HG02938 (cell line): ENCODE measurements around the gene TSHR.
A peak's percentile ranks its signal among the peaks of the same experiment; 100 is the strongest.
"Not testable (repeated sequence)": the region's sequence is repeated elsewhere in the genome, so short reads cannot be mapped to it uniquely, and the experiment has no call there.

Source experiments
- ATAC-seq: cut with Tn5 transposase; IDR thresholded peaks from one replicate; pipeline ENCODE4 v1.9.1; 2021; ENCODE audit warnings: mild to moderate bottlenecking, moderate library complexity; ENCODE audit not compliant: unreplicated experiment

The TSHR gene

DNA sequence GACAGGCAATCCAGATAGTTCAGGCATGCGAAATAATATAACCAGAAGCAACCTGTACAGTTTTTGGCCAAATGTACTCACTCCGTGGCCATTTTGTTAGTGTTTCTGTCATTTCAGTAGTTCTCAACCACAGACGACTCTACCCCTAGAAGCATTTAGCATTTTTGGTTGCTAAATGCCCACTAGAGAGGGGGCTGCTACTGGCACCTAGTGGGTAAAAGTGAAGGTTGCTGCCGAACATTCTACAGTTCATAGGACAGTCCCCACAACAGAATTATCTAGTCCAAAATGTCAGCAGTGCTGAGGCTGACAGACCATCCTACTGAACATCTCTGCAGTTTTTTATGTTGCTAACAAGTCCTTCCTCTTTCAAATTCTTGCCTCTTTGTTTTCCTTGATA is 107.4 kb downstream of the TSHR start:
- ATAC-seq: peak; percentile 88

DNA sequence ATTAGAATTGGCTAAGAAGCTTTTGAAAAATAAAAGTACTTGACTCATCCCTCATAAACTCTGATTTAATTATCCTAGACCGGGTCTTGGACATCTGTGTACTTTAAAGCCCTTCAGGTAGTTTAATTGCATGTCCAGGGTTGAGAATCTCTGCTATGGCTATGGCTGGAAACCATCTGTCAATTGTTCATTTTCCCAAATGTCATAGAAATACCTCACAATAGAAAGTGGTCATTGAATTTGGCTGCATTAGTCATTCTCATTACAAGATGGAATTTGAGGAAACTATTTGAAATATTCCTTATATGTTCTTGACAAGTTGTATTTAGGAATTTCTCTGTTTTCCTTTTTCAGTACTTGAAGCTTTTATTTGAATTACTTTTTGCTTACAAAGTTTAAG is 111.3 kb downstream of the TSHR start:
- ATAC-seq: no peak

DNA sequence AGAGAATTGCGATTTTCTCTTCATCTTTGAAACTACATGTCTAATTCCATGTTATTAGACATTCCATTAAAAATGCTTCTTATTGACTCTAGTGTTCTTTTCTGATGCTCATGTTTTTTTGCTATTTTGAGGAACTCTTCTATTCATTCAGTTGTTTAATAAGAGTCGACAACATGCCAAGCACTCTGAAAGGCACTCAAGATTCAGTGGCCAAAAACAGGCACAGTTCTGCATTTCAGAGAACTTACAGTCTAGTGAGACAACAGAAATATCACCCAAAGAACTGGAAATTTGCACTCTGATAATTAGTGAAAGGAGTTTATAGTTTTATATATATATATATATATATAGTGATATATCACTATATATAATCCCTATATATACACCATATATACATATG is 111.7 kb downstream of the TSHR start:
- no peak for ATAC-seq

DNA sequence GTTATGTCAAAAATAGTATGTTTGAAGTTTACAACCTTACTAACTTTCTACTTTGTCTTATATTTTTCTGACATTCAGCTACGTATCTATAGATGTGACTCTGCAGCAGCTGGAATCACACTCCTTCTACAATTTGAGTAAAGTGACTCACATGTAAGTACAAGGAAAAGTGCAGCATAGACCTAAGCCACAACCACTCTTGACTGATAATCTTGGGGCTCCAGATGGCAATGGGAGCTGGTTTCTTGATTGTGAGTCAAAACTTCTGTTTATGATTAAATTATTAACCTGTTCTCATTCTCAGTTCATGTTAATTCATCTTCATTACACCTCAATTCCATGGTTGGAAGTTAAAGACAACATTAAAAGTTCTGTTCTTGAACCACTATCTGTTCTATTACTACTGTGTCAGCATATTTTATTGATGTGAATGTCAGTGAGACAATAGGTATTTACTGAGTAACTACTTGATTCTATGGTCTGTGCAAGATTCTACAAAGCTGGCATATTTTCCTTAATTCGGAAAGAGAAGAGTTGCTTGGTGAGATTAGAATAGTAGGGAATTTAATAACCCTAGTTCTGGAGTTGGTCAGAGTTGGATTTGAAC is 112.9 kb downstream of the TSHR start:
- ATAC-seq: no peak

DNA sequence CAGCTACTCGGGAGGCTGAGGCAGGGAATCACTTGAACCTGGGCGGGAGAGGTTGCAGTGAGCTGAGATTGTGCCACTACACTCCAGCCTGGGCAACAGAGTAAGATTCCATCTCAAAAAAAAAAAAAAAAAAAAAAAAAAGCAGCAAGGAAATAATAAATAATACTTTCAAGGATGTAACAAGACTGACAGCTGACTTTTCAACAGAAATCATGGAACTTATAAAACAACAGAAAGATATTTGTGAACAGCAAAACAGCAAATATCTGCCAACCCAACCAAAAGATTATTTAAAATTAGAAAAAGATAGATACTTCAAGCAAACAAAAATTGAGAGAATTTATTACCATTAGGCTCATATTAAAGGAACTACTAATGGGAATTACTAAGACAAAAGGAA is 115.1 kb downstream of the TSHR start:
- no peak for ATAC-seq

DNA sequence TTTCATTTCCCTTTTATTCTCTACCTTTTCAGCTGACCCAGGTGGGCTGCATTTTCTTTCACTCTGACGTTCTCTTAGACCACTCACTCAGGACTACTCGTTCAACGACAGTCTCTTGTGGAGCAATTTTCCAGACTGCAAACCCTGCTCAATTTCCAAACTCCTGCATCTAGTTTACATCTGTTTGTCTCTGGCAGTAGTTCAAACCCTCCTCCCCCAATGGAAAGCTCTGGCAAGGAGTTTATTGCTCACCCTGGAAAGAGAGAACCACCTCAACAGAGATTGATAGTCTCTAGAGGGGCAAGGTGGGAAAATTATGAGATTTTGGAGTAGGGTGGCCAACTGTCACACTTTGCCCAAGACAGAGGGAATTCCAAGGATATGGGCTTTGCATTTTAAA is 130.2 kb downstream of the TSHR start:
- ATAC-seq: no peak

DNA sequence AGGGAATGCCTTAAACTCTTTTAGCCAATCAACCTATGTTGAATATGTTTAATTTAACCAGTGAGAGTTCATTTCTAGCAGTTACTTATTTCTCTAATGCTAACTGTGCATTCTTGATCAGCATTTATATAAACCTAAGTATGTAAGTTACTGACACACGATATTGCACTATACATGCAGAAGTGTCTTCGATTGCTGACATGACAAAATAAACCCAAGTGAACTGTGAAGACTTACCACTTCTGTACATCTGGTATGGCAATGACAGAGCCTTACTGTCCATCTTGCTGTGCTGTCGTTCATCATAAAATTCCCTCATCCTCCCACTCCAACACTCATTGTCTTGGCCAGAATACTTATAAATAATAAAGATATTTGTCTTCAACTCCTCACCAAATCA is 131.8 kb downstream of the TSHR start:
- no peak for ATAC-seq

DNA sequence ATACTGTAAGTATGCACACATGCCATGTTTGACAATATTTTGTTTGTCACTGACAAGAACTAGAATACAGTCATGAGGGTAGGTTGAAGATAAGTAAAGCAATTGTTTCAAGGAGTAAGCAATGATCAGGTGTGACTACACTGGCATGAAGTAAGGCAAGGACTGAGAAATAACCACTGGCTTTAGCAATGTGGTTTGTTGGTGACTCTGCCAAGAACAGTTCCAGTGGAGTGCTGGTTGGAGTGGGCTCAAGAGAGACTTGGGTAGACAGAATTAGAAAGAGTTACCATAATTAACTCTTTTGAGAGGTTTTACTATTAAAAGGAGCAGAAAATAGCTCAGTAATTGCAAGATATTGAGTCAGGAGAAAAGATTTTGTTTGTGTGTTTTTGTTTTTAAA is 135.7 kb downstream of the TSHR start:
- no peak for ATAC-seq

DNA sequence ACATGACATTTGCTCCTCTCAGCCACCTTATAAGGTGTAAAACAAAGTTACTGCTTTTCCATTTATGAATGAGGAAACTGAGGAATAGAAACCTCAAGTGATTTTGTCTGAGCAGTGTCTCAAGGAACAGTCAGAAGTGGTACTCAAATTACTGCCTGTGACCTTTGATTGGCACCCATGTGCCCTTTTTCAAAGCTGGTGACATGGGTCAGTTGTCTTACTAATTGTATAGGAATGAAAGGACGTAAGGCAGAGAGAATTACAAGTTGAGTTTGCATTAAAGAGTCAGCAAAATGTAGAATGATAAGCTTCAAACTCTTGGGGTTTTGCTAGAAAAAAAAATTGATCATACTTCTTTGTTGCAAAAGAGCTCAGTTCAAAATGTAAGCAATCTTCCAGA is 136.2 kb downstream of the TSHR start:
- ATAC-seq: no peak

DNA sequence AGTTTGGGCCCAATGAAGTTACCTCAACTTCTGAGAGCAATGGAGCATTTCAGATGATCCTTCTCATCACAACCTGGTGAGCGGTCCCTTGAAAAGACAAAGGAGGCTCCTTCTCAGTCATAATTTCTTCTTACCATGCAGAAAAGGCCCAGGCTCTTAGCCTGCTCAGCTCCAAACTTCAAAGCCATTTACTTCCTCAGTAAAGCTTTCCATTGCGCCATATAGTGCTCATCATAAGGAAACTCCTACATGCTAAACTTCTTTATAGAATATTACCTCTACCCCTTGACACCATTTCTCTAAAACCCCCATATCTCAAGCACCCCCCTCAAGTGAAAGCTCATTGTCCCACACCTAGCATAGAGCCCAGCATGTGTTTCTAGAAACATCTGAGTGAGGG is 138.2 kb downstream of the TSHR start:
- ATAC-seq: no peak

DNA sequence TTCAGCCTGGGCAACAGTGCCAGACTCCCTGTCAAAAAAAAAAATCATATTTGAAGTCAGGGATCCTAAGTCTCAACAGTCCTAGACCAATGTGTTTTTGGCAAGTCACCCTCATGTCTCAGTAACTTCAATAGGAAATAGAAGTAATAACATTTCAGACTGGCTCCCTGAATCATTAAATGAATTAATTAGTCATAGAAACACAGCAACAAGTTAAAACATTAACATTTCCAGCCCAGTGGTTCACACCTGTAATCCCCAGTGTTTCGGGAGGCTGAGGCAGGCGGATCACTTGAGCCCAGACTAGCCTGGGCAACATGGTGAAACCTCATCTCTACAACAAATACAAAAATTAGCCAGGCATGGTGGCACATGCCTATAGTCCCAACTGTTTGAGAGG is 140.1 kb downstream of the TSHR start:
- no peak for ATAC-seq

DNA sequence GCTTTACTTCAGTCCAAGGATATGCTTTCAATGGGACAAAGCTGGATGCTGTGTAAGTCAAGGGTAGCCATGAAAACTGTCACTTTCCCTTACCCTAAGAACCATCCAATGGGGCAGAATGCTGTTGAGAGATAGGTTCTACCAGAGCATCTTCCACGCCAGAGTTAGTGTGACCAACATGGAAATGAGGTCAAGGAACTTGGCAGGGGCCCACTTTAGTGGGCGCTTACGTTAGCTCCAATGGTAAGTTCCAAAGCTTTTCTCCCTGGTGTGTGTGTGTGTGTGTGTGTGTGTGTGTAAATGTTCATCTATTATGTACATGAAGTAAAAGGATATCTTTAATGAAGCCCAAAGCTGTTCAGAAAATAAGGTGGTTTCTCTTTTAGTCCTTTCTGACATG is 141.2 kb downstream of the TSHR start:
- no peak for ATAC-seq

DNA sequence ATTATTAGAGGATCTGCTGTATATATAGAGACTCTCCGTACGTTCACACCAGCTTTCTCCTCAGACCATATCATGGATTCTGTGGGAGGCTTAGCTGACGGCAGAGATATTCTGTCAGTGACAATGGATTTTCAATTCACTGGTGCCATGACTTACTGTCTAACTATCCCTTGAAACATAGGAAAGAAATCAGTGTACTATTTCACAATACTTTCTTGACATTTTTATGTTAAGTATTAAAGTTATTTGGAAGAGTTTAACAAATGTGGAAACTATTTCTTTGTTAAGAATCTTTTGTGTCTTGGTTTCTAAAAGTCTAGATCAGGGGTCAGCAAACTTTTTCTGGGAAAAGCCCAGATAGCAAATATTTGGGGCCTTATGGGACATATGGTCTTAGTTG is 146.8 kb downstream of the TSHR start:
- ATAC-seq: no peak

DNA sequence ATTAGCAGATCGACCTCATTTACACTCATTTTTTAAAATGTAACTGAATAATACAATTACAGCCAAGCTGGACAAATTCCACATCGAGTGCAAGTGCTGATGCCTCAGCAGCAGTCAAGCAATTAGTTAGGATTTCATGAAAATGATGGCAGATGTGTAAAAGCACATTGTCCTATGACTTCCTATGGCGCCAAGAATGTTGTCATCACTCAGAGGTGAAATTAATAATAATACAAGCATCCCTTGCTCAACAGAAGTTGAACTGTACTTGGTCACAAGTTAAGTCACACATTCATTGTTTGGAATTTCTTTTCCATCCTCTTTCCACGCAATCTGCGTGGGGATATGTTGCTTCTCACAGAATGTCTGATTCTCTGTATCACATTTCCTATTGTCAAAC is 148.0 kb downstream of the TSHR start:
- ATAC-seq: no peak

DNA sequence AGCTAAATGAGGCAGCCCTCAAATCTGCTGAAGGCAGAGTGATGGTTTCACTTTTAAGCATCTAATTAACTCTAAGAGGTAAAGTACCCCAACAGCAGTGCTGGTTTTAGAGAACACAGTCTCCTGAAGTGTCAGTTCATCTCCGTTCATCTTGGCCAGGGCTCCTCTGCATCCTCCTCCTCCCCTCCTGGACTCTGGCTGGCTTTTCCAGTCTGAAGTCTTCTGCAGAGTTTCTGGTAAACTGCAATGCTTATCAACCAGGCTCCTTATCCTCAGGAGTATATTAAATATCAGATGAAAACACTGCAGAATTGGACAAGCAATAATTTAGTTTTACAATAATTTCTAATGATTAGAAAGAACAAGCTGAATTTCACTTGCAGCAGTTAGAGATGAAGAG is 150.0 kb downstream of the TSHR start:
- no peak for ATAC-seq

DNA sequence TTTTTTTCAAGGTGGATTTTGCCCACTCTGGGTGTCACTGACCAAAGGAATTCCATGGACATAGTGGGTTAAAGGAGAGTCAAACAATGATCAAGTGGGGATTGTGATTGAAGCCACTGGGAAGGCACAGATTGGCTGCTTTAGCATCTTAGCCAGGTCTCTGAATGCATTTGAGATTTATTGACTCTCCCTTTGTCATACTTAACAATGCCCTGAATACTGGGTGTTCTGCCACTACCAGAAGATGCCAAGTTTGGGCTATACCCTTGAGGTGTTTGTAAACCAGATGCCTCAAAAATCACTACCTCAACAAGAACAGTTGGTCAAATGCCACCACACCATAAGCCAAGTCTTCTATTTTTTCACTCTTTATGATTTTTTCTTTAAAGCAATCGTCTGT is 150.5 kb downstream of the TSHR start:
- ATAC-seq: no peak

DNA sequence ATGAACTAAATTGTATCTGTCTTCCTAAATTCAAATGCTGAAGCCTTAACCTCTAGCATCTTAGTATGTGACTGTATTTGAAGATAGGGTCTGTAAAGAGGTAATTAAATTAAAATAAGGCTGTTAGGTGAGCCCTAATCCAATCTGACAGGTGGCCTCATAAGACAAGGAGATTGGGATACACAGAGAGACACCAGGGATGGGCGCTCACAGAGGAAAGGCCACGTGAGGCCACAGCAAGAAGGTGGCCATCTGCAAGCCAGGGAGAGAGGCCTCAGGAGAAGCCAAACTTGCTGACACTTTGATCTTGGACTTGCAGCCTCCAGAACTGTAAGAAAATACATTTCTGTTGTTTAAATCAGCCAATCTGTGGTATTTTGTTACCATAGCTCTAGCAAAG is 154.8 kb downstream of the TSHR start:
- ATAC-seq: no peak

DNA sequence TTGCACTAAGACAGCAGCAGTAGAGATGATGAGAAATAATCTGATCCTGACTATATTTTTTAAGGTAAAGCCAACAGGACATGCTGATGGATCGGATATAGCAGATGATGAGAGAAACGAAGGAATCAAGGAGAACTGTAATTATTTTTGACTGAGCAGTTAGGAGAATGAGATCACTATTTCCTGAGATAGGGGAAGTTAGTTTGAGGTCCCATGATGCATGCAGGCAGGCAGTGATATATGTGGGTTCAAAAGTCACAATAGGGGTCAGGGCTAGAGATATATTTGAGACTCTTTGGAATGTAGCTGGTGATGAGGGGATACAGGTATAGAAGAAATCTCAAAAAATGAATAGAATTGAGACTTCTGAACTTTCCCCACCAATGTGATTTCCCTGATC is 157.8 kb downstream of the TSHR start:
- no peak for ATAC-seq

DNA sequence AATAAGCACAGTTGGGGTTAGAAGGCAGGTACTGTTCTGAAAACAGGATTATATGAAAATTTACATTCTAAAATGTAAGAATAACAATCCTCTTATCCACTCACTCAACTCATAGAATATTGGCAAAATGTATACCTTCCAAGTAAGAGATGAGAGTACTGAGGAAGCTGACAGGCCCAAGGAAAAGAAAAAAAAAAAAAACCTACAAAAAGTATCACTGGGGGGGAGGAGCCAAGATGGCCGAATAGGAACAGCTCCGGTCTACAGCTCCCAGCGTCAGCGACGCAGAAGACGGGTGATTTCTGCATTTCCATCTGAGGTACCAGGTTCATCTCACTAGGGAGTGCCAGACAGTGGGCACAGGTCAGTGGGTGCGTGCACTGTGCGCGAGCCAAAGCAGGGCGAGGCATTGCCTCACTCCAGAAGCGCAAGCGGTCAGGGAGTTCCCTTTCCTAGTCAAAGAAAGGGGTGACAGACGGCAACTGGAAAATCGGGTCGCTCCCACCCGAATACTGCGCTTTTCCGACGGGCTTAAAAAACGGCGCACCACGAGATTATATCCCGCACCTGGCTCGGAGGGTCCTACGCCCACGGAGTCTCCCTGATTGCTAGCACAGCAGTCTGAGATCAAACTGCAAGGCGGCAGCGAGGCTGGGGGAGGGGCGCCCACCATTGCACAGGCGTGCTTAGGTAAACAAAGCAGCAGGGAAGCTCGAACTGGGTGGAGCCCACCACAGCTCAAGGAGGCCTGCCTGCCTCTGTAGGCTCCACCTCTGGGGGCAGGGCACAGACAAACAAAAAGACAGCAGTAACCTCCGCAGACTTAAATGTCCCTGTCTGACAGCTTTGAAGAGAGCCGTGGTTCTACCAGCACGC is 158.8 kb downstream of the TSHR start:
- not testable (repeated sequence) for ATAC-seq

DNA sequence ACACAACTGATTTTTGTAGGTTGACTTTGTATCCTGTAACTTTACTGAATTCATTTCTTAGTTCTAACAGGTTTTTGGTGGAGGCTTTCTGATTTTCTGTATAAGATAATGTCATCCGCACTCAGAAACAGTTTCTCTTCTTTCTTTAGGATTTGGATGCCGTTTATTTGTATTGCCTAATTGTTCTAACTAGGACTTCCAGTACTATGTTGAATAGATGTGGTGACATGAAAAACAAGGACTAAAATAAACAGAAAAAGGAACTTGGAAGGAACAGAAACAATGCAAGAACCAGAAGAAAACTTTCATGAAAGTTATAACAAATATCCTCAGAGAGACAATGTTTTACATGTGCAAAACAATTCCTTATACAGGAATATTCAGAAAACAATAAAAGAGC is 165.1 kb downstream of the TSHR start:
- ATAC-seq: no peak

DNA sequence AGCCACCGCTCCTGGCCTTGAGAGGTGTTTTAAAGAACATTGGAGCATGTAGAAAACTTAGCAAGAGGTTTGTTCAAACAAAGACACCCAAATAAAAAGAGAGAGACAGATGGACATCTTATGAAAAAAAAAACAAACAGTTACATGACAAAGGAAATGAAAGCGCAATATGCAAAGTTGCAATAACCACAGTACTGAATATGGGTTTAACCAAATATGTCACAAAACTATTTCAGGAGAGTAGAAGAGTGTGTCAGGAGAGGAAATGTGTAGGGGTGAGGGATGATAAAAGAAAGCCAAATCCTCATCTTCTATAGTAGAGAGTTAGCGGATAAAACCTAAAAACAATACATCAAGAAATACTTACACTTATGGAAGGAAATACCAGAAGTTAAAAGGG is 166.9 kb downstream of the TSHR start:
- ATAC-seq: peak; percentile 99

DNA sequence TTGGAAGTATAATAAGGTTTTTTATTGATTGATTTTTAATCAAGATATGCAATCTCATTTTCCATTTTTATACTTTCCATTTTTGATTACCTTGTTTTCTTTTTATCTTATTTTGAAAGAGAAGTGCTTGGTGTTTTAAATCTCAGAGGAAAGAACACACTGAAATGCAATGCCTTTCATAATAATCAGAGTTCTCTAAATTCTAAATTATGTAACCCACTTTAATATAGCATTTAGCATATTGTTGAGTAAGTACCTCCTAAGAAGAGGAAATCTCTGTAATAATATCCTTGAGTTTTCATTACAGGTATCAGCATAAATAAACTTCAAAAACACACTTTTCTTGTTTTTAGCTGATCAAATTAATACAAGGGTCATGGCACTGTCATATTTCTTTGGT is 168.4 kb downstream of the TSHR start:
- no peak for ATAC-seq

DNA sequence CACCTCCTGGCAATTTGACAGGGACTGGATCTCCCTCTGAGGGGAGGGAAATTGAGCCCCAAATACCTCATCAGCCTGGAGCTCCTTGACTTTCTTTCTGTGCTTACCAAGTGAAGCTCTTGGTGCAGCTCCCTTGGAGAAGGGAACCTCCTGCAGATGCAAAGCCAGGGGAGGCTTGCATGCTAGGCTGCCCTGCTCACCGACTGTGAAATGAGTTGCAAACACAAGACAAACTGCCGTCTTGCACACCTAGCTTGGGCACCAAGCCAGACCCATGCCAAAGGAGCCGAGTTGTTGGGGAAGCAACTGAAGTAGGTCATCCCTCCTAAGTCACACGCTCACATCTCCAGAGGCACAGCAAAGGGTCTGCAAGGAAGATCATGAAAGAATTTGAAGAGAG is 170.1 kb downstream of the TSHR start:
- ATAC-seq: no peak
